Measurements from ENCODE around the gene RILPL2. TPM values are rescaled to one million over a fixed set of nuclear protein-coding genes. Genes with fewer than 3 reads are reported as not detected.
"Not testable (repeated sequence)": the region's sequence is repeated elsewhere in the genome, so short reads cannot be mapped to it uniquely, and the experiment has no call there.

Gene RILPL2
- total and polyA plus RNA-seq, 4 donors, result 1.8 to 2.1 (median 2.0) TPM

DNA sequence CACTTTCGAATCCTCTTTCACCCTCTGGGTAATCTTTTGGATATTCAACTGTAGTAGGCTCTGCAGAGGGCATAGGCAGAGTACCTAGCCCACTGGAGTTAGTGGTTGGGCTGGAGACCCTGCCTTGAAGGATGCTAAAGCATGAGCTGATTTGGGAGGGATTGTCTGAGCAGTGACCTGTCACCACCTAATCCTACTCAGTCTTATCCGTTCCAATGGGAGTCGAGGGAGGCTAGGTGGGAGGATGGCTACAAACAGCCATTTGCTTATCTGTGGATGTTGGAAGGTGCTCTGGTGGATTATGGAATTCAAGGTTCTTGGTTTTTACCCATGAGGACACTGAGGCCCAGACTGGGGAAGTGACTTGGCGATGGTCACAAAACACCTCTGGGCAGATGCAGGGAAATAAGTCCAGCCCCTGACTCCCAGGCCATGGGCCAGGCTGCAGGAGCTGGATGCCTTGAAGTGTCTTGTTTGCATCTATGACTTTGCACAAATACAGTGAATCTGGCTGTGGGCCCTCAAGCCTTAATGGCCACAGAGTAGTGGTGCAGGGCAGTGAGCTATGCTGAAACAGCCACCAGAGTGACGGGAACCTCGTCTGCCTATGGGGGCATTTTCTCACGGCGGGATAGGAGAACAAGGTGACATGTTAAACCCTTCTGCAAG lies 48.8 kb downstream of the RILPL2 start:
- Histone ChIP-seq H3K4me3 (ENCODE audit: low read depth in 1 of 3, low read length in 3 of 3) (peak overlapping the region in 2 of 3 donors; percentile 76 to 88), H3K36me3 (ENCODE audit: control insufficient read depth in 4 of 4, insufficient read depth in 3 of 4, low read depth in 1 of 4, low read length in 3 of 4) (peaks cover 4 to 13% (median 9%) of the 10 kb centered on the region in 4 donors), H3K4me1 (ENCODE audit: control insufficient read depth in 4 of 4, insufficient read depth in 4 of 4, low read length in 3 of 4) (peaks cover 11 to 29% (median 23%) of the 10 kb centered on the region in 4 donors), H3K27ac (ENCODE audit: low read depth in 1 of 2, low read length in 2 of 2) (peak overlapping the region; percentile 89 to 93), H3K9me3 (ENCODE audit: control insufficient read depth in 4 of 4, low read length in 3 of 4) (no peaks in the 10 kb centered on the region), H3K9ac (ENCODE audit: low read depth in 1 of 2, low read length in 2 of 2) (peak overlapping the region in 1 of 2 donors; percentile 69), H3K27me3 (ENCODE audit: control insufficient read depth in 4 of 4, insufficient read depth in 4 of 4, low read length in 3 of 4) (no peaks in the 10 kb centered on the region)
- 75% methylated on average over 8 of the region's 8 CpGs for WGBS
- TF ChIP-seq, protein P1, sequence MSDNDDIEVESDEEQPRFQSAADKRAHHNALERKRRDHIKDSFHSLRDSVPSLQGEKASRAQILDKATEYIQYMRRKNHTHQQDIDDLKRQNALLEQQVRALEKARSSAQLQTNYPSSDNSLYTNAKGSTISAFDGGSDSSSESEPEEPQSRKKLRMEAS (IDR thresholded peaks at IDR 0.05), result no peak
- TF ChIP-seq TAF1 (conservative IDR thresholded peaks at IDR 0.05), result no peak
- TF ChIP-seq, protein P2, sequence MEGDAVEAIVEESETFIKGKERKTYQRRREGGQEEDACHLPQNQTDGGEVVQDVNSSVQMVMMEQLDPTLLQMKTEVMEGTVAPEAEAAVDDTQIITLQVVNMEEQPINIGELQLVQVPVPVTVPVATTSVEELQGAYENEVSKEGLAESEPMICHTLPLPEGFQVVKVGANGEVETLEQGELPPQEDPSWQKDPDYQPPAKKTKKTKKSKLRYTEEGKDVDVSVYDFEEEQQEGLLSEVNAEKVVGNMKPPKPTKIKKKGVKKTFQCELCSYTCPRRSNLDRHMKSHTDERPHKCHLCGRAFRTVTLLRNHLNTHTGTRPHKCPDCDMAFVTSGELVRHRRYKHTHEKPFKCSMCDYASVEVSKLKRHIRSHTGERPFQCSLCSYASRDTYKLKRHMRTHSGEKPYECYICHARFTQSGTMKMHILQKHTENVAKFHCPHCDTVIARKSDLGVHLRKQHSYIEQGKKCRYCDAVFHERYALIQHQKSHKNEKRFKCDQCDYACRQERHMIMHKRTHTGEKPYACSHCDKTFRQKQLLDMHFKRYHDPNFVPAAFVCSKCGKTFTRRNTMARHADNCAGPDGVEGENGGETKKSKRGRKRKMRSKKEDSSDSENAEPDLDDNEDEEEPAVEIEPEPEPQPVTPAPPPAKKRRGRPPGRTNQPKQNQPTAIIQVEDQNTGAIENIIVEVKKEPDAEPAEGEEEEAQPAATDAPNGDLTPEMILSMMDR (IDR thresholded peaks at IDR 0.05; ENCODE audit: low read depth, low read length, missing input control), result no peak
- TF ChIP-seq JUND (IDR thresholded peaks at IDR 0.05), result no peak
- TF ChIP-seq YY1 (IDR thresholded peaks at IDR 0.05), result no peak
- TF ChIP-seq RXRA (IDR thresholded peaks at IDR 0.05), result no peak
- no peak for TF ChIP-seq FOXA1 (IDR thresholded peaks at IDR 0.05)
- no peak for TF ChIP-seq RAD21 (IDR thresholded peaks at IDR 0.05)
- TF ChIP-seq HNF4A (conservative IDR thresholded peaks at IDR 0.05), result no peak
- peak; percentile 60 for DNase-seq (ENCODE audit: low spot score)

DNA sequence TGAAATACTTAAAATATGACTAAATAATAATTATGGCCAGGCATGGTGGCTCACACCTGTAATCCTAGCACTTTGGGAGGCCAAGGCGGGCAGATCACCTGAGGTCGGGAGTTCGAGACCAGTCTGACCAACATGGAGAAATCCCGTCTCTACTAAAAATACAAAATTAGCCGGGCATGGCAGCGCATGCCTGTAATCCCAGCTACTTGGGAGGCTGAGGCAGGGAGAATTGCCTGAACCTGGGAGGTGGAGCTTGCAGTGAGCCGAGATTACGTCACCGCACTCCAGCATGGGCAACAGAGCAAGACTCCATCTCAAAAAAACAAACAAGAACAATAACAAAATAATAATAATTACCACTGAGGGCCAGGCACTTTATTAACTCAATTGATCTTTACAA lies 50.9 kb downstream of the RILPL2 start:
- not testable (repeated sequence) for H3K36me3 ChIP-seq (ENCODE audit: control insufficient read depth in 4 of 4, insufficient read depth in 3 of 4, low read depth in 1 of 4, low read length in 3 of 4); H3K27ac ChIP-seq (ENCODE audit: low read depth in 1 of 2, low read length in 2 of 2); H3K4me3 ChIP-seq (ENCODE audit: low read depth in 1 of 3, low read length in 3 of 3); DNase-seq (ENCODE audit: low spot score); H3K9ac ChIP-seq (ENCODE audit: low read depth in 1 of 2, low read length in 2 of 2); H3K9me3 ChIP-seq (ENCODE audit: control insufficient read depth in 4 of 4, low read length in 3 of 4); H3K27me3 ChIP-seq (ENCODE audit: control insufficient read depth in 4 of 4, insufficient read depth in 4 of 4, low read length in 3 of 4)
- WGBS, result 94% methylated on average over 9 of the region's 9 CpGs
- peaks cover 11 to 27% (median 23%) of the 10 kb centered on the region in 4 donors for H3K4me1 ChIP-seq (ENCODE audit: control insufficient read depth in 4 of 4, insufficient read depth in 4 of 4, low read length in 3 of 4)

DNA sequence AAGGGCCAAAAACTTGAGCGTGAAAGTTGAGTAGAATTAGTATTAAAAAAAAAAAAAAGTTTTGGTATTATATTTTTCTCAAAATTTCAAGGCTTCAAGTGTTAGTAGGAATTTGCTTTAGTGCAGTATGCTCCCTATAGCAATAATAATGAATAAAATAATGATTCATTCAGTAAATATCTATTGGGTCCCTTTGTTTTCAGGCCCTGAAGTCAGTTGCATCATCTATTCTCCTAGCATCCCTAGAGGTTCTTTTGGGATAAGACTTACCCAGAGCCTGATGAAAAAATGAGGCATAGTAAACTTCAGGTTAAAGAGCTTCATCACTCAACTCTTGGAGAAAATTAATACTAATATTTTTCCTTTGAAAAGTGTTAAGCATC lies 51.5 kb downstream of the RILPL2 start:
- Histone ChIP-seq H3K4me1 (ENCODE audit: control insufficient read depth in 4 of 4, insufficient read depth in 4 of 4, low read length in 3 of 4) (peaks cover 7 to 24% (median 17%) of the 10 kb centered on the region in 4 donors), H3K27me3 (ENCODE audit: control insufficient read depth in 4 of 4, insufficient read depth in 4 of 4, low read length in 3 of 4) (no peaks in the 10 kb centered on the region), H3K9ac (ENCODE audit: low read depth in 1 of 2, low read length in 2 of 2) (no peak overlapping the region), H3K27ac (ENCODE audit: low read depth in 1 of 2, low read length in 2 of 2) (no peak overlapping the region), H3K4me3 (ENCODE audit: low read depth in 1 of 3, low read length in 3 of 3) (peak overlapping the region in 1 of 3 donors; percentile 73), H3K9me3 (ENCODE audit: control insufficient read depth in 4 of 4, low read length in 3 of 4) (no peaks in the 10 kb centered on the region), H3K36me3 (ENCODE audit: control insufficient read depth in 4 of 4, insufficient read depth in 3 of 4, low read depth in 1 of 4, low read length in 3 of 4) (no peaks in the 10 kb centered on the region)
- WGBS, result 21% methylated on average over 1 of the region's 1 CpG
- no peak for DNase-seq (ENCODE audit: low spot score)
- TF ChIP-seq, protein P3, sequence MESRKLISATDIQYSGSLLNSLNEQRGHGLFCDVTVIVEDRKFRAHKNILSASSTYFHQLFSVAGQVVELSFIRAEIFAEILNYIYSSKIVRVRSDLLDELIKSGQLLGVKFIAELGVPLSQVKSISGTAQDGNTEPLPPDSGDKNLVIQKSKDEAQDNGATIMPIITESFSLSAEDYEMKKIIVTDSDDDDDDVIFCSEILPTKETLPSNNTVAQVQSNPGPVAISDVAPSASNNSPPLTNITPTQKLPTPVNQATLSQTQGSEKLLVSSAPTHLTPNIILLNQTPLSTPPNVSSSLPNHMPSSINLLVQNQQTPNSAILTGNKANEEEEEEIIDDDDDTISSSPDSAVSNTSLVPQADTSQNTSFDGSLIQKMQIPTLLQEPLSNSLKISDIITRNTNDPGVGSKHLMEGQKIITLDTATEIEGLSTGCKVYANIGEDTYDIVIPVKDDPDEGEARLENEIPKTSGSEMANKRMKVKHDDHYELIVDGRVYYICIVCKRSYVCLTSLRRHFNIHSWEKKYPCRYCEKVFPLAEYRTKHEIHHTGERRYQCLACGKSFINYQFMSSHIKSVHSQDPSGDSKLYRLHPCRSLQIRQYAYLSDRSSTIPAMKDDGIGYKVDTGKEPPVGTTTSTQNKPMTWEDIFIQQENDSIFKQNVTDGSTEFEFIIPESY (IDR thresholded peaks at IDR 0.05), result no peak
- no peak for TF ChIP-seq HNF4G (IDR thresholded peaks at IDR 0.05)
- TF ChIP-seq, protein P4, sequence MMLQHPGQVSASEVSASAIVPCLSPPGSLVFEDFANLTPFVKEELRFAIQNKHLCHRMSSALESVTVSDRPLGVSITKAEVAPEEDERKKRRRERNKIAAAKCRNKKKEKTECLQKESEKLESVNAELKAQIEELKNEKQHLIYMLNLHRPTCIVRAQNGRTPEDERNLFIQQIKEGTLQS (IDR thresholded peaks at IDR 0.05), result no peak
- TF ChIP-seq, protein P2 (IDR thresholded peaks at IDR 0.05; ENCODE audit: low read depth, low read length, missing input control), result no peak
- TF ChIP-seq EGR1 (IDR thresholded peaks at IDR 0.05; ENCODE audit: low read depth in 2 of 2), result no peak
- TF ChIP-seq SP1 (IDR thresholded peaks at IDR 0.05), result no peak
- no peak for TF ChIP-seq NR2F2 (IDR thresholded peaks at IDR 0.05)
- TF ChIP-seq FOXA2 (IDR thresholded peaks at IDR 0.05), result no peak
- no peak for TF ChIP-seq GABPA (IDR thresholded peaks at IDR 0.05 in 1 of 2, conservative IDR thresholded peaks at IDR 0.05 in 1 of 2)
- no peak for TF ChIP-seq FOXA1 (IDR thresholded peaks at IDR 0.05)
- no peak for TF ChIP-seq RAD21 (IDR thresholded peaks at IDR 0.05)
- no peak for TF ChIP-seq HNF4A (conservative IDR thresholded peaks at IDR 0.05)
- TF ChIP-seq, protein P5, sequence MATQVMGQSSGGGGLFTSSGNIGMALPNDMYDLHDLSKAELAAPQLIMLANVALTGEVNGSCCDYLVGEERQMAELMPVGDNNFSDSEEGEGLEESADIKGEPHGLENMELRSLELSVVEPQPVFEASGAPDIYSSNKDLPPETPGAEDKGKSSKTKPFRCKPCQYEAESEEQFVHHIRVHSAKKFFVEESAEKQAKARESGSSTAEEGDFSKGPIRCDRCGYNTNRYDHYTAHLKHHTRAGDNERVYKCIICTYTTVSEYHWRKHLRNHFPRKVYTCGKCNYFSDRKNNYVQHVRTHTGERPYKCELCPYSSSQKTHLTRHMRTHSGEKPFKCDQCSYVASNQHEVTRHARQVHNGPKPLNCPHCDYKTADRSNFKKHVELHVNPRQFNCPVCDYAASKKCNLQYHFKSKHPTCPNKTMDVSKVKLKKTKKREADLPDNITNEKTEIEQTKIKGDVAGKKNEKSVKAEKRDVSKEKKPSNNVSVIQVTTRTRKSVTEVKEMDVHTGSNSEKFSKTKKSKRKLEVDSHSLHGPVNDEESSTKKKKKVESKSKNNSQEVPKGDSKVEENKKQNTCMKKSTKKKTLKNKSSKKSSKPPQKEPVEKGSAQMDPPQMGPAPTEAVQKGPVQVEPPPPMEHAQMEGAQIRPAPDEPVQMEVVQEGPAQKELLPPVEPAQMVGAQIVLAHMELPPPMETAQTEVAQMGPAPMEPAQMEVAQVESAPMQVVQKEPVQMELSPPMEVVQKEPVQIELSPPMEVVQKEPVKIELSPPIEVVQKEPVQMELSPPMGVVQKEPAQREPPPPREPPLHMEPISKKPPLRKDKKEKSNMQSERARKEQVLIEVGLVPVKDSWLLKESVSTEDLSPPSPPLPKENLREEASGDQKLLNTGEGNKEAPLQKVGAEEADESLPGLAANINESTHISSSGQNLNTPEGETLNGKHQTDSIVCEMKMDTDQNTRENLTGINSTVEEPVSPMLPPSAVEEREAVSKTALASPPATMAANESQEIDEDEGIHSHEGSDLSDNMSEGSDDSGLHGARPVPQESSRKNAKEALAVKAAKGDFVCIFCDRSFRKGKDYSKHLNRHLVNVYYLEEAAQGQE (IDR thresholded peaks at IDR 0.05), result no peak
